GM12801 (cell line): Measurements from ENCODE around the gene DNM2.

Source experiments
- CTCF ChIP-seq: IDR thresholded peaks from one replicate; pipeline ENCODE4 v1.5.1; 2011; ENCODE audit warnings: control low read depth; ENCODE audit not compliant: insufficient read length; ENCODE audit errors: extremely low read depth

Gene DNM2

GRCh38 chr19:10808937-10809649 lies 91.2 kb downstream of the DNM2 start:
- no peak for TF ChIP-seq CTCF

DNA sequence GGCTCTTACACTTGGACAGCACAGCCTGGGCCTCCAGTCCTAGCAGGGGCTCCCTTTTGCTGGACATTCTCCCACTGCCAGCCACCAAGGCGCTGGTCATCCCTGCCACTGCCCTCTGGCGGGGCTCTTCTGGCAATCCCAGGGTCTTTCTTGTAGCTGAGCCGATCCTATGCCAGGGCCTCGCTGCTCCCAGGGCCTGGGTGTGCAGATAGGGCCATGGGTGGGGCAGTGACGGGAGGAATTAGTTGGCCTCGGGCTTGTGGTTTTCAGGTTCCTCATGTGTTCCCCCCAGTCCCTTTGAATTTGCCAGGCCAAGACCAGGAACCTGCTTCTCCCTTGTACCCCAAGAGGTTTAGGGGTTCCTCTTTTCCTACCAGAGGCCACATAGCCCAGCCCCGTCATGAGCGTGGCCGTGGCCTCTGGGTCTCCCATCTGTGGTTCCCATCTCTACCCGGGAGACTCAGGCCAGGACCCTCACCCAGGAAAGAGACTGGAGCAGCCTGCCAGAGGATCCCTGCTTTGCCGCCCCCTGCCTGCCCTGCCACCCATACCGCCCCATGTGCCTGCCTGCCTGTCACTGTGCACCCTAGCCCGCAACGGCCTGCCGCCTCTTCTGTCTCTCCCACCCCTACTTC lies 91.9 kb downstream of the DNM2 start:
- no peak for TF ChIP-seq CTCF

DNA sequence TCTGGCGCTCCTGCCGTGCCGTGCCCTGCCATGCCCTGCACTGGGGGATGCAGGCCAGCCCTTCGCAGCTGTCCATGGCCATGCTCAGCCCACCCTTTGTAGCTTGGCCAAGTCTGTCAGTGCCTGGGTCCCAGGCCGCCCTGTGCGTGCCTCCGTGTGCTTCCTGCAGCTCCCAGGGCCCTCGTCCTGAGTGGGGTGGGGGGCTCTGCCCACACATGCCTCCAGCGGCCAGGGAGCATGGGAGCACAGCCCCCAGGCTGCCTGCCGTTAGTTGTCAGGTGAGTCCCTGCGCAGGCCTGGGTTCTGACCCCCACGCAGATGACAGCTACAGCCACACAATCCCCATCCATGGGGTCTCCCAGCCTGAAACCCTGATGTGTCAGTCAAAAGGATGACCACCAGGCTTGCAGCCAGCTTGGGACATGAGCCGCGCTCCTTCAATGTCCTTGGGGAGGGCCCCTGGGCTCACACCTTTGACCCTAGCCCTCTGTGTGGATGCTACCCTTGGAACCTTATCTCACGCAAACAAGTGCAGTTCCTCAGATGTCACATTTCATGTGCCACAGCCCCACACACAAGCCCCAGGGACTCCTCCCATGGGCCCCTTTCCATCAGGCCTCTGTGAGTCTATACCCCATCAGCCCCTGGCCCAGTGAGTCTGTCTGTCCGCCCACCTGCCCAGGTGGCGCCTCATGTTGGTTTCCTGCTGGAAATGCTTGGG lies 93.7 kb downstream of the DNM2 start:
- TF ChIP-seq CTCF, result no peak

GRCh38 chr19:10812196-10812595 lies 94.3 kb downstream of the DNM2 start:
- TF ChIP-seq CTCF, result no peak

DNA sequence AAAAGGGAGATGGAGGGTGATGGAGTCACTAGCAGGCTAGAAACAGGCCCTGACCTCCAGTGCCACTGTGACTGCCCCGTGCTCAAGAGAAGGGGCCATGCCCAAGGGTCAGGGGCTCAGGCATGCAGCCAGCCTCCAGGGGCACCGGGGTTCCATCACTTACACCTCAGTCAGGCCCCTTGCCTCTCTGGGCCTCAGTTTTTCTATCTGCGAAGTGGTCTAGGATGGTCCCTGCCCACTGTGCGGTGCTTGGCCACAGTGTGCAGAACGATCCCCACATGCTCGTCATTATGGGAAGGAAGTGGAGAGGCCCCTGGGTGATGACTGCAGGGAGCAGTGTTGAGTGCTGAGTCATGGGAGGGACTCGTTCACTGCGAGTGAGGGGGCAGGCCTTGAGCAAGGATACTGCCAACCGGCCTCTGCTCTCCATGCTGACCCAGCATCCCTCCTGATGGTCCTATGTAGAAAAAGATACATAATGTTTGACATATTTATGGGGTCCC lies 95.1 kb downstream of the DNM2 start:
- TF ChIP-seq CTCF, result no peak

DNA sequence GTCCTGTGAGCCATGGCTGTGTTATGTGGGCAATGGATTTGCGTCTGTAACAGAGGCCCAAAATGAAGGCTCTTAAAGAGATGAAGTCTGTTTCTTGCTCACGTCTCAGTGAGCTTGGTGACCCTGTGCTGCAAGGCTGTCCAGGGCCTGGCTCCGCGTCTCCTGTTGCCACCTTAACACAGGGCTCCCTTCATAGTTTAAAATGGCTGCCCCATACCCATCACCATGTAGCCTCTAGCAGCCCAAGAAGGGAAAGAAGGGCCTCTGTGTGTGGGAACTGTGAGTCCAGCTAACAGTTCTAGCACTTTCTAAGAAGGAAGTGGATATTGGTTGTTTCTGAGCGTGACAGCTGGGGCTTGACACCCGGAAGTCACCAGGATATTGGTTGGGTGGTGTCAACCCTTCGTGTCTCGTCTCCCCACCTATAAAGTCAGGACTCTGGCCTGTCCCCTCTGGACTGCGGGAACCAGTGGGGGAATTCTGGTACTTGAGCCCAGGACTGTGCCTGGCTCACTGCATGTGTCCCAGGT lies 97.2 kb downstream of the DNM2 start:
- no peak for TF ChIP-seq CTCF

GRCh38 chr19:10815969-10816644 lies 98.2 kb downstream of the DNM2 start:
- no peak for TF ChIP-seq CTCF
